GM12873 (cell line): ENCODE measurements around the gene CD320.

Experiments used
- CTCF ChIP-seq: IDR thresholded peaks from 2 replicates; pipeline ENCODE4 v1.5.1; 2012; ENCODE audit warnings: low read depth, mild to moderate bottlenecking, moderate library complexity, low read length, control low read depth; ENCODE audit not compliant: insufficient read depth; ENCODE audit errors: missing control alignments

Gene CD320

GRCh38 chr19:8307965-8308866, at the start of gene CD320:
Gene CD320 (minus strand): TSS chr19:8308358. CDS start chr19:8308290, 68 bp downstream.
- TF ChIP-seq CTCF, result no peak

GRCh38 chr19:8357007-8357521, 48.9 kb upstream of the CD320 start:
- no peak for TF ChIP-seq CTCF

GRCh38 chr19:8355631-8356402, 47.7 kb upstream of the CD320 start:
- TF ChIP-seq CTCF, result no peak

- no peak for TF ChIP-seq CTCF
Measured at GRCh38 chr19:8352134-8352827, 44.1 kb upstream of the CD320 start.

GRCh38 chr19:8343483-8343844, 35.3 kb upstream of the CD320 start:
- no peak for TF ChIP-seq CTCF

- no peak for TF ChIP-seq CTCF
Measured at GRCh38 chr19:8342684-8343482, 34.7 kb upstream of the CD320 start, which contains the start of gene KANK3. Gene KANK3 (minus strand): TSS chr19:8343262. CDS start chr19:8337828, 5,434 bp downstream.
